H9 (cell line): ENCODE measurements around the gene LPAR3. TPM values are rescaled to one million over a fixed set of nuclear protein-coding genes. Genes with fewer than 3 reads are reported as not detected.

ENCODE experiments used
- DNase-seq: peaks from one replicate; pipeline ENCODE4 v3.0.0-alpha.2; 2017
- H2AFZ ChIP-seq: one replicate; pipeline ENCODE4 v1.6.1; 2013; ENCODE audit warnings: mild to moderate bottlenecking, low read length, control low read depth, moderate library complexity
- H2AK5ac ChIP-seq: 2 replicates; pipeline ENCODE4 v1.6.1; 2013; ENCODE audit warnings: low read length, control low read depth, mixed read lengths; ENCODE audit not compliant: insufficient read length
- H2BK120ac ChIP-seq: one replicate; pipeline ENCODE4 v1.6.1; 2013; ENCODE audit warnings: low read depth, mild to moderate bottlenecking, low read length, control low read depth, inconsistent platforms; ENCODE audit not compliant: poor library complexity, severe bottlenecking
- H2BK12ac ChIP-seq: 2 replicates; pipeline ENCODE4 v1.6.1; 2013; ENCODE audit warnings: low read length, control low read depth, mixed read lengths, low read depth; ENCODE audit not compliant: insufficient read length
- H2BK15ac ChIP-seq: 2 replicates; pipeline ENCODE4 v1.6.1; 2013; ENCODE audit warnings: low read depth, low read length, control low read depth
- H2BK20ac ChIP-seq: one replicate; pipeline ENCODE4 v1.6.1; 2013; ENCODE audit warnings: low read depth, mild to moderate bottlenecking, low read length, control low read depth, inconsistent platforms; ENCODE audit not compliant: poor library complexity, severe bottlenecking
- H2BK5ac ChIP-seq: 2 replicates; pipeline ENCODE4 v1.6.1; 2013; ENCODE audit warnings: low read length, control low read depth, mixed read lengths; ENCODE audit not compliant: insufficient read length
- H3K14ac ChIP-seq: 2 replicates; pipeline ENCODE4 v1.6.1; 2013; ENCODE audit warnings: low read length, control low read depth; ENCODE audit not compliant: insufficient read depth
- H3K18ac ChIP-seq: 2 replicates; pipeline ENCODE4 v1.6.1; 2013; ENCODE audit warnings: low read depth, mild to moderate bottlenecking, mixed read lengths, low read length, control low read depth; ENCODE audit not compliant: insufficient read length
- H3K23ac ChIP-seq: 2 replicates; pipeline ENCODE4 v1.6.1; 2013; ENCODE audit warnings: low read length, control low read depth, mixed read lengths, low read depth; ENCODE audit not compliant: insufficient read length
- H3K23me2 ChIP-seq: 2 replicates; pipeline ENCODE4 v1.6.1; 2013; ENCODE audit warnings: low read depth, mild to moderate bottlenecking, mixed read lengths, low read length, control low read depth; ENCODE audit not compliant: insufficient read length, poor library complexity, severe bottlenecking
- H3K27ac ChIP-seq: 2 replicates; pipeline ENCODE4 v1.5.1; 2013; ENCODE audit warnings: low read length, control low read depth, mixed read lengths, low read depth; ENCODE audit not compliant: insufficient read length
- H3K27me3 ChIP-seq: 2 replicates; pipeline ENCODE4 v1.6.1; 2013; ENCODE audit warnings: low read length, control low read depth, inconsistent platforms; ENCODE audit not compliant: insufficient read depth
- H3K4ac ChIP-seq: 2 replicates; pipeline ENCODE4 v1.6.1; 2013; ENCODE audit warnings: low read depth, mild to moderate bottlenecking, control low read depth, inconsistent platforms, low read length, moderate library complexity
- H3K4me1 ChIP-seq: 2 replicates; pipeline ENCODE4 v1.6.1; 2013; ENCODE audit warnings: low read length, control low read depth, inconsistent platforms; ENCODE audit not compliant: insufficient read depth
- H3K4me2 ChIP-seq: 2 replicates; pipeline ENCODE4 v1.6.1; 2013; ENCODE audit warnings: low read length, control low read depth, mixed read lengths; ENCODE audit not compliant: insufficient read length, insufficient read depth
- H3K56ac ChIP-seq: 2 replicates; pipeline ENCODE4 v1.6.1; 2013; ENCODE audit warnings: low read depth, mild to moderate bottlenecking, mixed read lengths, low read length, control low read depth; ENCODE audit not compliant: insufficient read length
- H3K79me1 ChIP-seq: 2 replicates; pipeline ENCODE4 v1.6.1; 2013; ENCODE audit warnings: low read depth, mild to moderate bottlenecking, moderate library complexity, low read length, control low read depth, inconsistent platforms; ENCODE audit not compliant: insufficient read depth, poor library complexity, severe bottlenecking
- H3K79me2 ChIP-seq: 2 replicates; pipeline ENCODE4 v1.6.1; 2013; ENCODE audit warnings: low read length, control low read depth, inconsistent platforms; ENCODE audit not compliant: insufficient read depth
- H3K9ac ChIP-seq: 2 replicates; pipeline ENCODE4 v1.6.1; 2013; ENCODE audit warnings: low read length, control low read depth, mixed read lengths; ENCODE audit not compliant: insufficient read length; ENCODE audit errors: extremely low read depth
- H3K9me3 ChIP-seq: one replicate; pipeline ENCODE4 v1.6.1; 2013; ENCODE audit warnings: low read depth, low read length, inconsistent platforms; ENCODE audit not compliant: control insufficient read depth
- H3T11ph ChIP-seq: one replicate; pipeline ENCODE4 v1.6.1; 2013; ENCODE audit warnings: mild to moderate bottlenecking, low read length, control low read depth, inconsistent platforms
- H4K20me1 ChIP-seq: one replicate; pipeline ENCODE4 v1.6.1; 2013; ENCODE audit not compliant: control insufficient read depth, insufficient read length, insufficient read depth
- H4K5ac ChIP-seq: 2 replicates; pipeline ENCODE4 v1.6.1; 2013; ENCODE audit warnings: low read depth, mild to moderate bottlenecking, mixed read lengths, low read length, control low read depth; ENCODE audit not compliant: insufficient read length
- H4K8ac ChIP-seq: replicated peaks from 2 replicates; pipeline ENCODE4 v1.6.1; 2013; ENCODE audit warnings: low read length, control low read depth, mixed read lengths, low read depth; ENCODE audit not compliant: insufficient read length
- H4K91ac ChIP-seq: 2 replicates; pipeline ENCODE4 v1.6.1; 2013; ENCODE audit warnings: low read depth, mild to moderate bottlenecking, moderate library complexity, mixed read lengths, low read length, control low read depth; ENCODE audit not compliant: insufficient read length
- H3K27ac Mint-ChIP-seq, 3 experiments: 2 replicates in 2 of 3; 3 replicates in 1 of 3; pipeline ENCODE4 v1.8.0; 2020 to 2021; ENCODE audit warnings: mixed read lengths in 3 of 3, mild to moderate bottlenecking in 1 of 3, moderate library complexity in 1 of 3
- H3K27me3 Mint-ChIP-seq: 2 replicates; pipeline ENCODE4 v1.8.0; 2021; ENCODE audit warnings: low read depth, mild to moderate bottlenecking, moderate library complexity, mixed read lengths
- H3K36me3 Mint-ChIP-seq, 3 experiments: 2 replicates in 2 of 3; 3 replicates in 1 of 3; pipeline ENCODE4 v1.8.0; 2020 to 2021; ENCODE audit warnings: low read depth in 3 of 3, mixed read lengths in 3 of 3; ENCODE audit not compliant: insufficient read depth in 1 of 3
- H3K4me1 Mint-ChIP-seq, 2 experiments: 2 replicates each; pipeline ENCODE4 v1.8.0; 2020; ENCODE audit warnings: mixed read lengths in 2 of 2
- H3K4me3 Mint-ChIP-seq, 2 experiments: 2 replicates in 1 of 2; 3 replicates in 1 of 2; pipeline ENCODE4 v1.8.0; 2020 to 2021; ENCODE audit warnings: mild to moderate bottlenecking in 2 of 2, mixed read lengths in 2 of 2, moderate library complexity in 1 of 2
- H3K9me3 Mint-ChIP-seq, 2 experiments: 2 replicates in 1 of 2; 3 replicates in 1 of 2; pipeline ENCODE4 v1.8.0; 2020; ENCODE audit warnings: mild to moderate bottlenecking in 2 of 2, mixed read lengths in 2 of 2, moderate library complexity in 1 of 2
- WGBS: extraction: QIAGEN DNeasy Blood & Tissue Kit; methylation state at CpG from one replicate; pipeline ENCODE4 v1.1.7; 2013; ENCODE audit warnings: missing lambda C conversion rate, low lambda C conversion rate, mixed read lengths; ENCODE audit not compliant: insufficient read length; ENCODE audit errors: extremely low coverage; 5-methylcytosine and 5-hydroxymethylcytosine counted together
- total RNA-seq: library from RNA; stranded (reverse); gene quantifications from 2 replicates; pipeline ENCODE4 v1.2.1, GENCODE V29; 2021
- TF ChIP-seq, protein P1 (sequence below): fragments of 200-600 bp; sonication (generic); conservative IDR thresholded peaks from 3 replicates; pipeline ENCODE4 v1.8.0; 2021; ENCODE audit warnings: antibody characterized with exemption, mild to moderate bottlenecking

Gene LPAR3
- total RNA-seq, 1 experiment from 2014 or later = 3.0 TPM

GRCh38 chr1:84939761-84940160 is 46.8 kb upstream of the LPAR3 start:
- Histone ChIP-seq H4K8ac (no peak overlapping the region), H3K27me3 (no peaks in the 10 kb centered on the region), H4K91ac (no peak overlapping the region), H3K23me2 (no peaks in the 10 kb centered on the region), H3K9me3 (no peaks in the 10 kb centered on the region), H3K4ac (no peak overlapping the region), H3K27ac (no peak overlapping the region), H3K23ac (no peak overlapping the region), H4K20me1 (no peaks in the 10 kb centered on the region), H3K14ac (no peak overlapping the region), H3T11ph (no peak overlapping the region), H2BK120ac (no peak overlapping the region), H2BK5ac (no peak overlapping the region), H4K5ac (no peak overlapping the region), H3K4me1 (no peaks in the 10 kb centered on the region), H2BK15ac (no peak overlapping the region), H3K56ac (no peak overlapping the region), H3K79me2 (no peaks in the 10 kb centered on the region), H2BK20ac (no peak overlapping the region), H2BK12ac (no peak overlapping the region), H3K18ac (no peak overlapping the region), H3K79me1 (no peaks in the 10 kb centered on the region), H3K9ac (no peak overlapping the region), H2AK5ac (no peak overlapping the region), H3K4me2 (no peak overlapping the region), H2AFZ (no peak overlapping the region)
- WGBS = no CpG with 5 or more reads among the region's 11 CpGs
- H3K27me3 Mint-ChIP-seq = no peaks in the 10 kb centered on the region; the same call in 1 of the 2 replicates
- H3K4me3 Mint-ChIP-seq = no peak overlapping the region
- no peak overlapping the region for H3K27ac Mint-ChIP-seq
- no peaks in the 10 kb centered on the region for H3K36me3 Mint-ChIP-seq
- H3K4me1 Mint-ChIP-seq = peaks cover 2 to 3% of the 10 kb centered on the region in 2 experiments; a peak in 2 of 4 replicates
- TF ChIP-seq, protein P1, sequence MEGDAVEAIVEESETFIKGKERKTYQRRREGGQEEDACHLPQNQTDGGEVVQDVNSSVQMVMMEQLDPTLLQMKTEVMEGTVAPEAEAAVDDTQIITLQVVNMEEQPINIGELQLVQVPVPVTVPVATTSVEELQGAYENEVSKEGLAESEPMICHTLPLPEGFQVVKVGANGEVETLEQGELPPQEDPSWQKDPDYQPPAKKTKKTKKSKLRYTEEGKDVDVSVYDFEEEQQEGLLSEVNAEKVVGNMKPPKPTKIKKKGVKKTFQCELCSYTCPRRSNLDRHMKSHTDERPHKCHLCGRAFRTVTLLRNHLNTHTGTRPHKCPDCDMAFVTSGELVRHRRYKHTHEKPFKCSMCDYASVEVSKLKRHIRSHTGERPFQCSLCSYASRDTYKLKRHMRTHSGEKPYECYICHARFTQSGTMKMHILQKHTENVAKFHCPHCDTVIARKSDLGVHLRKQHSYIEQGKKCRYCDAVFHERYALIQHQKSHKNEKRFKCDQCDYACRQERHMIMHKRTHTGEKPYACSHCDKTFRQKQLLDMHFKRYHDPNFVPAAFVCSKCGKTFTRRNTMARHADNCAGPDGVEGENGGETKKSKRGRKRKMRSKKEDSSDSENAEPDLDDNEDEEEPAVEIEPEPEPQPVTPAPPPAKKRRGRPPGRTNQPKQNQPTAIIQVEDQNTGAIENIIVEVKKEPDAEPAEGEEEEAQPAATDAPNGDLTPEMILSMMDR = no peak
- H3K9me3 Mint-ChIP-seq = no peaks in the 10 kb centered on the region
- DNase-seq = no peak
